SK-N-SH (cell line): ENCODE data around the gene TMPRSS11E. TPM values are rescaled to one million over a fixed set of nuclear protein-coding genes. Genes with fewer than 3 reads are reported as not detected.
"Not testable (repeated sequence)": the region's sequence is repeated elsewhere in the genome, so short reads cannot be mapped to it uniquely, and the experiment has no call there.

ENCODE experiments used
- CTCF ChIA-PET: fragments of 300-600, 350-600 bp; formaldehyde crosslinking; extraction: SDS; loops from one replicate; lab custom pipeline; 2021; lab: Yijun Ruan, JAX
- POLR2A ChIA-PET: fragments of 350-600 bp; sonication (Branson Sonifier 250); formaldehyde crosslinking; extraction: SDS; loops from one replicate; lab custom pipeline; 2020; ENCODE audit warnings: antibody characterized with exemption, inconsistent platforms; lab: Yijun Ruan, JAX
- DNase-seq: peaks from one replicate; pipeline ENCODE4 v3.0.0; 2012
- H2AFZ ChIP-seq: fragments of 200-600 bp; sonication (generic); 2 replicates; pipeline ENCODE4 v1.8.1; 2016; ENCODE audit warnings: antibody characterized with exemption, mild to moderate bottlenecking, low read depth
- H3F3A ChIP-seq: fragments of 200-600 bp; sonication (generic); replicated peaks from 2 replicates; pipeline ENCODE3; 2016; ENCODE audit warnings: antibody characterized with exemption, mild to moderate bottlenecking; ENCODE audit not compliant: insufficient read depth
- H3K27ac ChIP-seq, 2 experiments: fragments of 200-500 bp in 1 of 2; fragments of 200-600 bp in 1 of 2; sonication (Bioruptor generic) in 1 of 2; sonication (generic), shearing (Covaris generic) in 1 of 2; 2 replicates each; pipeline versions ENCODE4 v1.5.1 to v1.6.1; 2014 to 2016; ENCODE audit warnings: low read depth in 2 of 2, inconsistent platforms in 1 of 2, low read length in 1 of 2, mild to moderate bottlenecking in 1 of 2, mixed read lengths in 1 of 2
- H3K27me3 ChIP-seq: fragments of 200-600 bp; sonication (generic), shearing (Covaris generic); 2 replicates; pipeline ENCODE4 v1.6.1; 2016; ENCODE audit warnings: mixed run types; ENCODE audit not compliant: insufficient read depth
- H3K36me3 ChIP-seq, 2 experiments: fragments of 200-500 bp in 1 of 2; fragments of 200-600 bp in 1 of 2; sonication (Bioruptor generic) in 1 of 2; sonication (generic) in 1 of 2; replicated peaks in 1 of 2; 2 replicates each; pipeline versions ENCODE3 to v1.5.1; 2014 to 2016; ENCODE audit warnings: low read length in 1 of 2, mild to moderate bottlenecking in 1 of 2; ENCODE audit not compliant: insufficient read depth in 2 of 2, control insufficient read depth in 1 of 2
- H3K4me1 ChIP-seq, 2 experiments: fragments of 200-500 bp in 1 of 2; fragments of 200-600 bp in 1 of 2; sonication (Bioruptor generic) in 1 of 2; sonication (generic), shearing (Covaris generic) in 1 of 2; 2 replicates each; pipeline versions ENCODE4 v1.5.1 to v1.6.1; 2014 to 2016; ENCODE audit warnings: low read depth in 1 of 2, low read length in 1 of 2, mixed run types in 1 of 2; ENCODE audit not compliant: insufficient read depth in 2 of 2, control insufficient read depth in 1 of 2
- H3K4me2 ChIP-seq: fragments of 200-600 bp; sonication (generic), shearing (Covaris generic); 2 replicates; pipeline ENCODE4 v1.6.1; 2017; ENCODE audit warnings: mixed run types
- H3K4me3 ChIP-seq, 2 experiments: fragments of 200-500 bp in 1 of 2; fragments of 200-600 bp in 1 of 2; sonication (Bioruptor generic) in 1 of 2; sonication (generic), shearing (Covaris generic) in 1 of 2; 2 replicates each; pipeline versions ENCODE4 v1.5.1 to v1.8.1; 2014 to 2016; ENCODE audit warnings: low read depth in 2 of 2, inconsistent platforms in 1 of 2, low read length in 1 of 2, mild to moderate bottlenecking in 1 of 2, mixed read lengths in 1 of 2, moderate library complexity in 1 of 2
- H3K79me2 ChIP-seq: fragments of 200-600 bp; sonication (generic); 2 replicates; pipeline ENCODE4 v1.8.1; 2017; ENCODE audit warnings: mild to moderate bottlenecking; ENCODE audit not compliant: insufficient read depth
- H3K9ac ChIP-seq: fragments of 200-600 bp; sonication (generic); 2 replicates; pipeline ENCODE4 v1.6.1; 2017; ENCODE audit warnings: mixed run types
- H3K9me2 ChIP-seq: fragments of 200-600 bp; sonication (generic); 2 replicates; pipeline ENCODE4 v1.6.1; 2017; ENCODE audit warnings: mixed run types
- H3K9me3 ChIP-seq: fragments of 200-600 bp; sonication (generic); 2 replicates; pipeline ENCODE4 v1.6.1; 2017; ENCODE audit warnings: mixed run types, mild to moderate bottlenecking, moderate library complexity
- H4K20me1 ChIP-seq: fragments of 200-600 bp; sonication (generic); 2 replicates; pipeline ENCODE4 v1.6.1; 2017; ENCODE audit warnings: mild to moderate bottlenecking, mixed run types; ENCODE audit not compliant: insufficient read depth
- ELF1 ChIP-seq: IDR thresholded peaks from 2 replicates; pipeline ENCODE4 v1.4.0; 2012
- EP300 ChIP-seq, 2 experiments: IDR thresholded peaks; 2 replicates each; pipeline versions ENCODE4 v1.4.0 to v1.6.1; 2012; ENCODE audit warnings: borderline replicate concordance in 1 of 2, low read depth in 1 of 2, low read length in 1 of 2
- FOXJ3 ChIP-seq: sonication (generic); formaldehyde crosslinking; IDR thresholded peaks from 2 replicates; pipeline ENCODE4 v1.5.1; 2020; ENCODE audit warnings: mild to moderate bottlenecking, missing genetic modification reagents
- GATA2 ChIP-seq: sonication (generic); formaldehyde crosslinking; IDR thresholded peaks from 2 replicates; pipeline ENCODE4 v1.5.0; 2020; ENCODE audit warnings: mild to moderate bottlenecking, missing genetic modification reagents
- JUND ChIP-seq: IDR thresholded peaks from 2 replicates; pipeline ENCODE4 v1.4.0; 2012
- NRF1 ChIP-seq: IDR thresholded peaks from 2 replicates; pipeline ENCODE4 v1.6.1; 2012; ENCODE audit warnings: low read depth, mild to moderate bottlenecking, low read length
- POLR2AphosphoS5 ChIP-seq: IDR thresholded peaks from 2 replicates; pipeline ENCODE4 v1.6.1; 2012; ENCODE audit warnings: low read depth, low read length
- RCOR1 ChIP-seq: fragments of 150-350 bp; IDR thresholded peaks from 2 replicates; pipeline ENCODE4 v1.6.1; 2017; ENCODE audit warnings: antibody characterized with exemption, low read length
- SIN3A ChIP-seq: IDR thresholded peaks from 2 replicates; pipeline ENCODE4 v1.6.1; 2012; ENCODE audit warnings: low read depth, mild to moderate bottlenecking, low read length, moderate library complexity, borderline replicate concordance
- SMC3 ChIP-seq: IDR thresholded peaks from 2 replicates; pipeline ENCODE4 v1.6.1; 2012; ENCODE audit warnings: low read depth, low read length, improper control_type of control experiment
- WGBS: methylation state at CpG from one replicate; pipeline ENCODE4 v1.1.6; 2017; ENCODE audit warnings: low lambda C conversion rate; 5-methylcytosine and 5-hydroxymethylcytosine counted together
- polyA plus RNA-seq, 3 experiments: library from polyadenylated mRNA; depleted of rRNA; stranded (reverse); fragments of >200 nt; gene quantifications; 2 replicates each; pipeline ENCODE4 v1.2.3, GENCODE V29; 2012
- TF ChIP-seq, protein P1 (sequence below): IDR thresholded peaks from 2 replicates; pipeline ENCODE4 v1.4.0; 2012; ENCODE audit warnings: low read depth
- TF ChIP-seq, protein P2 (sequence below): fragments of 150-350 bp; IDR thresholded peaks from 2 replicates; pipeline ENCODE4 v1.6.1; 2016; ENCODE audit warnings: mild to moderate bottlenecking, low read depth, low read length
- TF ChIP-seq, protein P3 (sequence below): fragments of 200-600 bp; sonication (generic); IDR thresholded peaks from 2 replicates; pipeline ENCODE4 v1.6.1; 2017; ENCODE audit warnings: antibody characterized with exemption, mild to moderate bottlenecking, moderate library complexity
- TF ChIP-seq, protein P4 (sequence below): fragments of 150-350 bp; IDR thresholded peaks from 2 replicates; pipeline ENCODE4 v1.6.1; 2017; ENCODE audit warnings: antibody characterized with exemption, low read length, low read depth, borderline replicate concordance

The TMPRSS11E gene
- polyA plus RNA-seq, 1 of the 3 experiments (the other 2 are of a cell fraction): not detected

DNA sequence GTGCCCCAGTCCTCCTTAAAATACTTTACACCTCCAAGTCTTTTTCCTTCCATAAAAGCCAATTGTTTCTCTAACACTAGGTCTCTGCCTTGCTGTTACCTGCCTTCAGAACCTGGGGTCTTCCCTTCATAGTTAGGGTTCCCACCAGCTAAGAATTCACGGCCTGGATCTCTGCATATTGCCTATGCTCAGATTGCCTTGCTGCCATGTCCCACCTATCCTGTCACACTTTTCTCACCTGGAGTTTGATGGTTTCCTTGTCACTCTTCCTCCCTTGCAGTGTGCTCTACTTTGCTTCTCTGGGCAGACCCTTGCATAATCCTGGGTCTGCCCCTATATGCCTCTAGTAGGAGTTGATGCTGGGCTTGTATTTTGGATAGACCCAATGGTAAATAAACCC is 36.6 kb upstream of the TMPRSS11E start:
- Histone ChIP-seq H3K36me3 (no peaks in the 10 kb centered on the region), H3K4me2 (no peak overlapping the region), H3K27ac (no peak overlapping the region), H3K9me2 (no peaks in the 10 kb centered on the region), H2AFZ (no peak overlapping the region), H3K9ac (no peak overlapping the region), H3K9me3 (no peaks in the 10 kb centered on the region), H3K79me2 (no peaks in the 10 kb centered on the region), H3K4me3 (no peak overlapping the region), H3K4me1 (no peaks in the 10 kb centered on the region)
- DNase-seq: no peak
- 10% methylated on average over 1 of the region's 1 CpG for WGBS
- CTCF ChIA-PET: no interaction called here
- POLR2A ChIA-PET: no interaction called here
- TF ChIP-seq EP300 (IDR thresholded peaks at IDR 0.05; ENCODE audit: borderline replicate concordance in 1 of 2, low read depth in 1 of 2, low read length in 1 of 2): no peak
- TF ChIP-seq, all 33 proteins: peak for 0
- H3F3A ChIP-seq: no peaks in the 10 kb centered on the region
- H3K27me3 ChIP-seq: peaks cover 6% of the 10 kb centered on the region; the same call in 1 of the 2 replicates
- no peaks in the 10 kb centered on the region for H4K20me1 ChIP-seq

DNA sequence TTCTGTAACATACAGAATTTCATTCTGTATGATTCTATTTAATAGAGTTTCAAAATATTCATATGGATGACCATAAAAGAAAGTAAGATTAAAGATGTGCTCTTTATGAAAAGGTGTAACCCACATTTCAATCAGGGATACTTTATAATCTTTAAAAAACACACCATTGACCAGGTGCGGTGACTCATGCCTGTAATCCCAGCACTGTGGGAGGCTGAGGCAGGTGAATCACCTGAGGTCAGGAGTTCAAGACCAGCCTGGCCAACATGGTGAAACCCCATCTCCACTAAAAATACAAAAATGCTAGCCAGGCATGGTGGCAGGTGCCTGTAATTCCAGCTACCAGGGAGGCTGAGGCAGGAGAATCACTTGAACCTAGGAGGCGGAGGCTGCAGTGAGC is 35.2 kb upstream of the TMPRSS11E start:
- POLR2A ChIA-PET, H3K79me2 ChIP-seq, H3F3A ChIP-seq, H3K9ac ChIP-seq, H3K36me3 ChIP-seq, H3K4me3 ChIP-seq, H2AFZ ChIP-seq, H3K9me3 ChIP-seq, CTCF ChIA-PET, H3K4me2 ChIP-seq, H3K9me2 ChIP-seq, H4K20me1 ChIP-seq, H3K27me3 ChIP-seq, DNase-seq, H3K27ac ChIP-seq, H3K4me1 ChIP-seq: not testable (repeated sequence)
- 23% methylated on average over 2 of the region's 2 CpGs for WGBS

DNA sequence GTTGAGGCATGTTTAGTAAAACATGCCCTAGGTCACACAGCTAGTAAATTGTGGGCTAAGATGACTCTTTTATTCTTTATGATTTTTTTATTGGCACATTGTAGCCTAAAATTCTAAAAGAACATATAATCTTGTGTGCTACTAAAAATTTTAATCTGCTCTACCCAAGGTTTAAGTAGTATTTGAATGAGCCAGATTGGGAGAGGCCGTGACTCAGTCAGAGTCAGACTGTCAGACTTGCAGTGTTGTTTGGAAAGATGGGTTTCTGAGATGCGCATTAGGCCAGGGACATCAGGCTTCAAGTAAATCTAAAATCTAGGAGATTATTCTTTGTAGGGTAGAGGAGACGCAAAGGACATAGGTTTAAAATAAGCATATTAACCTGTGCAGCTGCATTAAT is 30.7 kb upstream of the TMPRSS11E start:
- no peak overlapping the region for H3K9ac ChIP-seq
- H3K4me3 ChIP-seq: no peak overlapping the region
- no peaks in the 10 kb centered on the region for H3F3A ChIP-seq
- no peaks in the 10 kb centered on the region for H3K4me1 ChIP-seq
- CTCF ChIA-PET: no interaction called here
- 44% methylated on average over 3 of the region's 3 CpGs for WGBS
- no peak for DNase-seq
- H3K4me2 ChIP-seq: no peak overlapping the region
- H3K27me3 ChIP-seq: no peaks in the 10 kb centered on the region
- H3K9me2 ChIP-seq: no peaks in the 10 kb centered on the region
- POLR2A ChIA-PET: no interaction called here
- TF ChIP-seq, protein P1, sequence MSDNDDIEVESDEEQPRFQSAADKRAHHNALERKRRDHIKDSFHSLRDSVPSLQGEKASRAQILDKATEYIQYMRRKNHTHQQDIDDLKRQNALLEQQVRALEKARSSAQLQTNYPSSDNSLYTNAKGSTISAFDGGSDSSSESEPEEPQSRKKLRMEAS: no peak
- TF ChIP-seq ELF1 (no peak), RCOR1 (no peak), SIN3A (no peak)
- no peak overlapping the region for H2AFZ ChIP-seq
- H3K79me2 ChIP-seq: no peaks in the 10 kb centered on the region
- H4K20me1 ChIP-seq: no peaks in the 10 kb centered on the region
- H3K27ac ChIP-seq: no peak overlapping the region
- no peaks in the 10 kb centered on the region for H3K9me3 ChIP-seq
- no peaks in the 10 kb centered on the region for H3K36me3 ChIP-seq

DNA sequence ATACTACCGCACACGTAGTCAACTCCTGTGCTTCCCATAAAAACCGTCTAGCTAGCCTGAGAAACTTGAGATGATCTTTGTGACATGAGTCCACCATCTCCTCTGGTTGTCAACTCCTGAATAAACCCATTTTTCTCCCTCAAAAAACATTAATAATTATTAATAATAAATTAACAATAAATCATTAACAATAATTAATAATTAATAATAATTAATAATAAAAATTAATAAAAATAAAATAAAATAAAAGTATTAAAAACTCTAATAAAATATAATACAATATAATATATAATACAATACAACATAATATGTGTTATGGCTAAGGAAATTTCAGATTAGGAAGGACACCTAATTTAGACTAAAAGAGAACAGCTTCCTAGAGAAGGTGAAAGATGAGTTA is 20.7 kb upstream of the TMPRSS11E start:
- Histone ChIP-seq H3K4me2 (no peak overlapping the region), H3K79me2 (no peaks in the 10 kb centered on the region), H3K36me3 (no peaks in the 10 kb centered on the region), H2AFZ (no peak overlapping the region), H3K9me3 (no peaks in the 10 kb centered on the region), H3K4me1 (no peaks in the 10 kb centered on the region), H4K20me1 (no peaks in the 10 kb centered on the region), H3K27me3 (no peaks in the 10 kb centered on the region; the same call in 1 of the 2 replicates), H3K9me2 (no peaks in the 10 kb centered on the region), H3F3A (no peaks in the 10 kb centered on the region), H3K27ac (no peak overlapping the region), H3K9ac (no peak overlapping the region), H3K4me3 (no peak overlapping the region)
- POLR2A ChIA-PET: no interaction called here
- 39% methylated on average over 3 of the region's 3 CpGs for WGBS
- no peak for DNase-seq
- CTCF ChIA-PET: no interaction called here
- TF ChIP-seq ELF1 (no peak), GATA2 (CRISPR knock-in tag) (no peak), POLR2AphosphoS5 (no peak), NRF1 (no peak), FOXJ3 (CRISPR knock-in tag) (no peak), SMC3 (no peak), JUND (no peak)
- TF ChIP-seq, protein P2, sequence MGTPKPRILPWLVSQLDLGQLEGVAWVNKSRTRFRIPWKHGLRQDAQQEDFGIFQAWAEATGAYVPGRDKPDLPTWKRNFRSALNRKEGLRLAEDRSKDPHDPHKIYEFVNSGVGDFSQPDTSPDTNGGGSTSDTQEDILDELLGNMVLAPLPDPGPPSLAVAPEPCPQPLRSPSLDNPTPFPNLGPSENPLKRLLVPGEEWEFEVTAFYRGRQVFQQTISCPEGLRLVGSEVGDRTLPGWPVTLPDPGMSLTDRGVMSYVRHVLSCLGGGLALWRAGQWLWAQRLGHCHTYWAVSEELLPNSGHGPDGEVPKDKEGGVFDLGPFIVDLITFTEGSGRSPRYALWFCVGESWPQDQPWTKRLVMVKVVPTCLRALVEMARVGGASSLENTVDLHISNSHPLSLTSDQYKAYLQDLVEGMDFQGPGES: no peak
- TF ChIP-seq, protein P3, sequence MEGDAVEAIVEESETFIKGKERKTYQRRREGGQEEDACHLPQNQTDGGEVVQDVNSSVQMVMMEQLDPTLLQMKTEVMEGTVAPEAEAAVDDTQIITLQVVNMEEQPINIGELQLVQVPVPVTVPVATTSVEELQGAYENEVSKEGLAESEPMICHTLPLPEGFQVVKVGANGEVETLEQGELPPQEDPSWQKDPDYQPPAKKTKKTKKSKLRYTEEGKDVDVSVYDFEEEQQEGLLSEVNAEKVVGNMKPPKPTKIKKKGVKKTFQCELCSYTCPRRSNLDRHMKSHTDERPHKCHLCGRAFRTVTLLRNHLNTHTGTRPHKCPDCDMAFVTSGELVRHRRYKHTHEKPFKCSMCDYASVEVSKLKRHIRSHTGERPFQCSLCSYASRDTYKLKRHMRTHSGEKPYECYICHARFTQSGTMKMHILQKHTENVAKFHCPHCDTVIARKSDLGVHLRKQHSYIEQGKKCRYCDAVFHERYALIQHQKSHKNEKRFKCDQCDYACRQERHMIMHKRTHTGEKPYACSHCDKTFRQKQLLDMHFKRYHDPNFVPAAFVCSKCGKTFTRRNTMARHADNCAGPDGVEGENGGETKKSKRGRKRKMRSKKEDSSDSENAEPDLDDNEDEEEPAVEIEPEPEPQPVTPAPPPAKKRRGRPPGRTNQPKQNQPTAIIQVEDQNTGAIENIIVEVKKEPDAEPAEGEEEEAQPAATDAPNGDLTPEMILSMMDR: no peak
- TF ChIP-seq, protein P4, sequence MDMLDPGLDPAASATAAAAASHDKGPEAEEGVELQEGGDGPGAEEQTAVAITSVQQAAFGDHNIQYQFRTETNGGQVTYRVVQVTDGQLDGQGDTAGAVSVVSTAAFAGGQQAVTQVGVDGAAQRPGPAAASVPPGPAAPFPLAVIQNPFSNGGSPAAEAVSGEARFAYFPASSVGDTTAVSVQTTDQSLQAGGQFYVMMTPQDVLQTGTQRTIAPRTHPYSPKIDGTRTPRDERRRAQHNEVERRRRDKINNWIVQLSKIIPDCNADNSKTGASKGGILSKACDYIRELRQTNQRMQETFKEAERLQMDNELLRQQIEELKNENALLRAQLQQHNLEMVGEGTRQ: no peak
